Measurements from ENCODE around the gene PA2G4.

PA2G4 gene

GRCh38 chr12:56117778-56118687, 13.7 kb downstream of the PA2G4 start, which contains the start of gene ZC3H10:
TSS of gene ZC3H10 (plus strand) at chr12:56118266. CDS start at chr12:56120563, 2,297 bp downstream.
- TF ChIP-seq CTCF (IDR thresholded peaks at IDR 0.05), result peak; percentile 35 to 44
- Histone ChIP-seq H3K27ac (peak within 1 kb of the TSS; percentile 86 to 94), H3K9me3 (no peaks in the 10 kb centered on the region), H3K4me3 (peak within 1 kb of the TSS; percentile 62 to 75), H3K4me1 (peaks cover 0 to 30% (median 24%) of the 10 kb centered on the region in 4 donors), H3K27me3 (no peaks in the 10 kb centered on the region), H3K36me3 (peaks cover 21 to 37% (median 28%) of the 10 kb centered on the region in 3 donors)
- intact Hi-C loops (cut with DNase I; ENCODE audit: low total_unique reads), result loop anchor here (2.0 to 5.0 kb wide), 2 partner anchors 107 to 349 kb away; partner anchors contain the start of genes NABP2 and SPRYD4
- peak; percentile 98 to 99 for DNase-seq

- Histone ChIP-seq H3K9me3 (no peaks in the 10 kb centered on the region), H3K27me3 (no peaks in the 10 kb centered on the region), H3K4me1 (peaks cover 0 to 30% (median 24%) of the 10 kb centered on the region in 4 donors), H3K27ac (peak overlapping the region; percentile 86 to 94), H3K4me3 (peak overlapping the region; percentile 62 to 75), H3K36me3 (peaks cover 20 to 29% (median 21%) of the 10 kb centered on the region in 3 donors)
- intact Hi-C loops (cut with DNase I; ENCODE audit: low total_unique reads), result loop anchor here (2.0 to 5.0 kb wide), 2 partner anchors 106 to 348 kb away; partner anchors contain the start of genes NABP2 and SPRYD4
- no peak for TF ChIP-seq CTCF (IDR thresholded peaks at IDR 0.05)
- DNase-seq, result no peak
Observed at GRCh38 chr12:56118688-56119357, 14.5 kb downstream of the PA2G4 start.

- DNase-seq, result peak; percentile 75 to 89
- intact Hi-C loops (cut with DNase I; ENCODE audit: low total_unique reads), result loop anchor here (2.0 to 5.0 kb wide), 2 partner anchors 105 to 348 kb away; partner anchors contain the start of genes NABP2 and SPRYD4
- Histone ChIP-seq H3K4me3 (peak overlapping the region; percentile 62 to 75), H3K27ac (peak overlapping the region; percentile 86 to 94), H3K4me1 (peaks cover 0 to 30% (median 24%) of the 10 kb centered on the region in 4 donors), H3K36me3 (peaks cover 19 to 27% (median 21%) of the 10 kb centered on the region in 3 donors), H3K27me3 (no peaks in the 10 kb centered on the region), H3K9me3 (no peaks in the 10 kb centered on the region)
- peak; percentile 83 to 94 for TF ChIP-seq CTCF (IDR thresholded peaks at IDR 0.05)
Observed at GRCh38 chr12:56119361-56119796, 15.0 kb downstream of the PA2G4 start.

GRCh38 chr12:56120158-56120846, 15.9 kb downstream of the PA2G4 start:
- no peaks in the 10 kb centered on the region for H3K9me3 ChIP-seq
- intact Hi-C loops (cut with DNase I; ENCODE audit: low total_unique reads), result no loop called here
- no peak for DNase-seq
- TF ChIP-seq CTCF (IDR thresholded peaks at IDR 0.05), result no peak
- H3K27ac ChIP-seq, result peak overlapping the region; percentile 86 to 94
- H3K4me3 ChIP-seq, result no peak overlapping the region
- H3K4me1 ChIP-seq, result peaks cover 0 to 31% (median 23%) of the 10 kb centered on the region in 4 donors
- H3K27me3 ChIP-seq, result no peaks in the 10 kb centered on the region
- H3K36me3 ChIP-seq, result peaks cover 19 to 27% (median 21%) of the 10 kb centered on the region in 3 donors

Measured in tibial artery (tissue), 4 donors.